Neural crest cell (in vitro differentiated cells): Measurements from ENCODE around the gene ANKS4B. TPM values are rescaled to one million over a fixed set of nuclear protein-coding genes. Genes with fewer than 3 reads are reported as not detected.

ENCODE experiments used
- DNase-seq: peaks from one replicate; pipeline ENCODE4 v3.0.0; 2021; ENCODE audit warnings: low read depth, mixed read lengths, low spot score
- H3K27ac Mint-ChIP-seq: one replicate; pipeline ENCODE4 v1.8.0; 2021; ENCODE audit warnings: mild to moderate bottlenecking, mixed read lengths; ENCODE audit not compliant: unreplicated experiment
- H3K27me3 Mint-ChIP-seq: 2 replicates; pipeline ENCODE4 v1.8.0; 2021; ENCODE audit warnings: low read depth, mild to moderate bottlenecking, mixed read lengths
- H3K36me3 Mint-ChIP-seq: 2 replicates; pipeline ENCODE4 v1.8.0; 2021; ENCODE audit warnings: low read depth, mild to moderate bottlenecking, mixed read lengths
- H3K4me1 Mint-ChIP-seq: 2 replicates; pipeline ENCODE4 v1.8.0; 2021; ENCODE audit warnings: mixed read lengths
- H3K4me3 Mint-ChIP-seq: one replicate; pipeline ENCODE4 v1.8.0; 2021; ENCODE audit warnings: mild to moderate bottlenecking, mixed read lengths
- H3K9me3 Mint-ChIP-seq: 2 replicates; pipeline ENCODE4 v1.8.0; 2021; ENCODE audit warnings: mixed read lengths
- CTCF ChIP-seq: fragments of 200-600 bp; sonication (generic); conservative IDR thresholded peaks from 2 replicates; pipeline ENCODE4 v1.5.0; 2021; ENCODE audit warnings: antibody characterized with exemption, mild to moderate bottlenecking
- total RNA-seq: library from RNA; stranded (reverse); gene quantifications from 2 replicates; pipeline ENCODE4 v1.2.1, GENCODE V29; 2021

Gene ANKS4B
- total RNA-seq, 1 donor from 2014 or later, result not detected

DNA sequence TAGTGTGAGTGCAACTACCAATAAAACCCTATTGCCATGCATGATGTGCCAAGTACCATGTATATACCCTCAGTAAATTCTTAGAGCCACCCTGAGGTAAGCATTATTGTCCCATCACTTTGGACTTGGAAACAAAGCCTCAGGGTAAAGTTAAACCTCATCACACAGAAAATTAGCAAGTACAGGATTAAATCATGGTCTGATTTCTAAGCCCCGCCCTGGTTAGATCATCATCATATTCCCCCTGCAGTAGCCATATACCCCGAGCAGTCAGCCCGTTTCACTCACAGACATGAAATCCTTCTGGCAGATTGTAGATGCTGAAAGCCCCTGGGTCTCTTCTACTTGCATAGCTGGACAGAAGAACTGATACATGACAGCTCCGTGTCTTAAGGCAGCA is 26.9 kb upstream of the ANKS4B start:
- Mint-ChIP-seq H3K36me3 (no peaks in the 10 kb centered on the region), H3K27me3 (peaks cover 27% of the 10 kb centered on the region), H3K4me3 (no peak overlapping the region), H3K27ac (no peak overlapping the region), H3K4me1 (no peaks in the 10 kb centered on the region), H3K9me3 (no peaks in the 10 kb centered on the region)
- DNase-seq, result no peak
- TF ChIP-seq CTCF, result no peak

- no peak for TF ChIP-seq CTCF
These were observed 24.9 kb upstream of the ANKS4B start for GRCh38 chr16:21208446-21209230.

GRCh38 chr16:21211486-21211885 is 22.0 kb upstream of the ANKS4B start, which contains the start of gene ZP2:
Gene ZP2 (minus strand): TSS chr16:21211574. CDS start chr16:21211547, 27 bp downstream.
- Mint-ChIP-seq H3K36me3 (no peaks in the 10 kb centered on the region), H3K27ac (peak within 1 kb of the TSS; percentile 93), H3K4me1 (no peaks in the 10 kb centered on the region), H3K27me3 (peaks cover 11% of the 10 kb centered on the region), H3K9me3 (no peaks in the 10 kb centered on the region), H3K4me3 (no peak within 1 kb of the TSS)
- no peak for TF ChIP-seq CTCF
- DNase-seq, result no peak

More at GRCh38 chr16:21208446-21209230, 24.9 kb upstream of the ANKS4B start:
- no peak for DNase-seq
- H3K27me3 Mint-ChIP-seq, result peaks cover 16% of the 10 kb centered on the region
- no peaks in the 10 kb centered on the region for H3K36me3 Mint-ChIP-seq
- H3K4me3 Mint-ChIP-seq, result no peak overlapping the region
- H3K27ac Mint-ChIP-seq, result no peak overlapping the region
- no peaks in the 10 kb centered on the region for H3K4me1 Mint-ChIP-seq
- H3K9me3 Mint-ChIP-seq, result no peaks in the 10 kb centered on the region

DNA sequence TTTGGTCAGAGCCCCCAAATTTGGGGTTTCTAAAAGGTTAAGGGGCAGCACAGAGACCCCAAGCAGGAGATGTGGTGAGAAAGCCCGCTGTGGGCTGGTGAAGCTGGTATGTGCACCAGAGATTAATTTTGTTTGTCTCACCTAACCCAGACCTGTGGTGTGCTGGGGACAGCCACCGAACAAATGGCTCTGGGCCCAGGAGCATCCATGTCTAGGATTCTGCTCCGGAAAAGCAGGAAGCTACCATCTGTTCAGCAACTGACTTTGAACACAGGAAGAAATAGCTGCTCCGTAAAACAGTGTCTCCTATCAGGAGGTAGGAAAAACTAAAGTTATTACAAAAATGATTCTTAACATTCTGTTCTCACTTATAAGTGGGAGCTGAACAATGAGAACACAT is 19.4 kb upstream of the ANKS4B start:
- Mint-ChIP-seq H3K27me3 (peaks cover 12% of the 10 kb centered on the region), H3K27ac (no peak overlapping the region), H3K4me3 (no peak overlapping the region), H3K36me3 (no peaks in the 10 kb centered on the region), H3K4me1 (no peaks in the 10 kb centered on the region), H3K9me3 (no peaks in the 10 kb centered on the region)
- TF ChIP-seq CTCF, result no peak
- DNase-seq, result no peak

DNA sequence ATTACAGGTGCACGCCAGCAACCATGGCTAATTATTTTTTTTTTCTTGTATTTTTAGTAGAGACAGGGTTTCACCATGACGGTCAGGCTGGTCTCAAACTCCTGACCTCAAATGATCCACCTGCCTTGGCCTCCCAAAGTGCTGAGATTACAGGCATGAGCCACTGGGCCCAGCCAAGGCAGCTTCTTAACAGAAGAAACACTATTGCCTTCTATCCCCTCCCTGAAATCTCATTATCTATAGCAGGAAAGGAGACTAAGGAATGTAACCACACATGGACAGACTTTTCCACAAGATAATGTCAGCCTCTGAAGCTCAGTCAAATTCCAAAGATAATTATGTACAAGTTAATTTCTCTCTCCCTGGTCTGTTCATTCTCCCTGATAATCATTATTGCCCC is 16.4 kb upstream of the ANKS4B start:
- H3K4me3 Mint-ChIP-seq, result no peak overlapping the region
- TF ChIP-seq CTCF, result no peak
- no peaks in the 10 kb centered on the region for H3K36me3 Mint-ChIP-seq
- peaks cover 23% of the 10 kb centered on the region for H3K27me3 Mint-ChIP-seq
- H3K27ac Mint-ChIP-seq, result no peak overlapping the region
- no peaks in the 10 kb centered on the region for H3K9me3 Mint-ChIP-seq
- no peaks in the 10 kb centered on the region for H3K4me1 Mint-ChIP-seq
- no peak for DNase-seq
